SK-N-MC (cell line): Measurements from ENCODE around the gene PPFIBP2.

ENCODE experiments used
- EZH2 ChIP-seq: fragments of 200-600 bp; sonication (generic); IDR thresholded peaks from one replicate; pipeline ENCODE4 v1.6.1; 2017; ENCODE audit warnings: antibody characterized with exemption
- FOXP2 ChIP-seq: optimal IDR thresholded peaks from 2 replicates; pipeline ENCODE3; 2011; ENCODE audit warnings: mild to moderate bottlenecking, moderate library complexity; ENCODE audit not compliant: insufficient read depth; ENCODE audit errors: extremely low read length, control extremely low read depth
- POLR2AphosphoS5 ChIP-seq: IDR thresholded peaks from 2 replicates; pipeline ENCODE4 v1.6.1; 2012; ENCODE audit warnings: mild to moderate bottlenecking, low read depth, low read length, borderline replicate concordance

DNA sequence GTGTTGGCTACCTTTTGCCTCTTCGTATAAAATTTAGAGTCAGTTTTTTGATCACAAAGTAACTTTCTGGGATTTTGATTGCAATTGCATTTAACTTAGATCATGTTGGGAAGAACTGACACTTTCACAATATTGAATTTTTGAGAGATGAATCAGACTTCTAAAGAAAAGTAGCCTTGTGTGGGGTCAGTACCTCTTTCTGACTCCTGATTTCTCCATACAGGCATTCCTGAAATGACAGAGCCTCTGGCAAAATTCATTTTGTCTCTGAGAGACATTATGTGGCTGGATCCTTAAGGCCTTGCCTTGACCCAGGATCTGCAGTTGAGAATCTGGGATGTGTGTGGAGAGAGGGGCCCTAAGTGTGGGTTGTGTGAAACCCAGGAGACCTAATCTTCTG lies 37.8 kb downstream of the PPFIBP2 start:
- no peak for TF ChIP-seq POLR2AphosphoS5
- no peak for TF ChIP-seq EZH2
- TF ChIP-seq FOXP2 = no peak
